Measurements from ENCODE around the gene MAGEB17.
"Not testable (repeated sequence)": the region's sequence is repeated elsewhere in the genome, so short reads cannot be mapped to it uniquely, and the experiment has no call there.

The MAGEB17 gene

GRCh38 chrX:16167181-16167580 lies at the start of gene MAGEB17:
TSS of gene MAGEB17 (plus strand) at chrX:16167481. CDS start at chrX:16170383, 2,902 bp downstream.
- DNase-seq, result no peak

GRCh38 chrX:16119353-16120220 lies 47.7 kb upstream of the MAGEB17 start:
- DNase-seq, result no peak

GRCh38 chrX:16120431-16120830 lies 46.9 kb upstream of the MAGEB17 start:
- DNase-seq, result no peak

GRCh38 chrX:16123222-16123786 lies 44.0 kb upstream of the MAGEB17 start, which contains the start of gene GRPR:
TSS of gene GRPR (plus strand) at chrX:16123565. CDS start at chrX:16123954, 389 bp downstream.
- DNase-seq, result peak; percentile 81

GRCh38 chrX:16124201-16124600 lies 43.1 kb upstream of the MAGEB17 start:
- DNase-seq, result no peak

GRCh38 chrX:16125520-16126149 lies 41.6 kb upstream of the MAGEB17 start:
- no peak for DNase-seq

- no peak for DNase-seq
Observed at GRCh38 chrX:16130707-16131106, 36.6 kb upstream of the MAGEB17 start.

- no peak for DNase-seq
Observed at GRCh38 chrX:16134936-16135335, 32.3 kb upstream of the MAGEB17 start.

- DNase-seq, result peak; percentile 1
Observed at GRCh38 chrX:16136080-16136479, 31.2 kb upstream of the MAGEB17 start.

- DNase-seq, result no peak
Observed at GRCh38 chrX:16137416-16138107, 29.7 kb upstream of the MAGEB17 start.

GRCh38 chrX:16138108-16138427 lies 29.2 kb upstream of the MAGEB17 start:
- DNase-seq, result no peak

GRCh38 chrX:16140448-16140847 lies 26.8 kb upstream of the MAGEB17 start:
- no peak for DNase-seq

GRCh38 chrX:16140983-16141382 lies 26.3 kb upstream of the MAGEB17 start:
- DNase-seq, result no peak

GRCh38 chrX:16141422-16142245 lies 25.6 kb upstream of the MAGEB17 start:
- DNase-seq, result no peak

GRCh38 chrX:16142246-16142558 lies 25.1 kb upstream of the MAGEB17 start:
- no peak for DNase-seq

GRCh38 chrX:16143968-16144367 lies 23.3 kb upstream of the MAGEB17 start:
- no peak for DNase-seq

GRCh38 chrX:16144420-16144819 lies 22.9 kb upstream of the MAGEB17 start:
- no peak for DNase-seq

GRCh38 chrX:16145093-16145492 lies 22.2 kb upstream of the MAGEB17 start:
- DNase-seq, result not testable (repeated sequence)

- no peak for DNase-seq
Observed at GRCh38 chrX:16145656-16146055, 21.6 kb upstream of the MAGEB17 start.

GRCh38 chrX:16148896-16149295 lies 18.4 kb upstream of the MAGEB17 start:
- DNase-seq, result no peak

- no peak for DNase-seq
Observed at GRCh38 chrX:16155581-16156096, 11.6 kb upstream of the MAGEB17 start.

- DNase-seq, result no peak
Observed at GRCh38 chrX:16156692-16157331, 10.5 kb upstream of the MAGEB17 start.
